GM19035 (cell line): Measurements from ENCODE around the gene SREBF1.

Source experiments
- ATAC-seq: cut with Tn5 transposase; IDR thresholded peaks from one replicate; pipeline ENCODE4 v1.9.1; 2021; ENCODE audit not compliant: unreplicated experiment

The SREBF1 gene

DNA sequence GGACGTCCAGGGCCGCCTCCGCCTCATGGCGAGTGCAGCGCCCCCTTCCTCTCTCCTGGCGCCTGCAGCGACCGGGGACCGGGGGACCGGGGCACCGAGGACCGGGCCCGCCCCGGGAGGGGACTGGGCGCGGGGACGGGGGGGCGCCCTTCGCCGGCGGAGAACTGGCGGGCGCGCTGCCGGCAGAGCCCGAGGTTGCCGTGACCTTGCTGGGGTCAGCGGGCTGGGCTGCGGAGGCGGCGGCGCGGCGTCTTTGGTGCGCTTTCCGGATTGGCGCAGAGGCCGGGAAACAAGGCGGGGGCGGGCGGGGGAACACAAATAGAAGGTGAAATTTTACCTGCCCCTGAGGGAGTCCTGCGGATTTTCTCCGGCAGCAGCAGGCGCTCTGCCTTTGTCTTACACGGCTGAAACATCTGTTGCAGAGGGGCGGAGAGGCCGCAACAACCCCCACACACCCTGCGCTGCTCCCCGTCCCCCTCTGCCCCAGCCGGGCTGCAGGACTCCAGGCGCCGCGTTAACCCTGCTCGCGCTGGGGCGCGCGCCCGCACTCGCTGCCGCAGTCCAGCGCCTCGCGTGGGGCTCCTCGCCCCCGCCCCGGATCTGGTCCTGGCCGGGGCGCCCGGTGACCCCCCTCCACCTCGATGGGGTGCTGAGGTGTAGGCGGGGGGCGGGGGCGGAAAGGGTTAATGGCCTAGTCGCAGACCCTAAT is 53.5 kb downstream of the SREBF1 start:
- no peak for ATAC-seq

DNA sequence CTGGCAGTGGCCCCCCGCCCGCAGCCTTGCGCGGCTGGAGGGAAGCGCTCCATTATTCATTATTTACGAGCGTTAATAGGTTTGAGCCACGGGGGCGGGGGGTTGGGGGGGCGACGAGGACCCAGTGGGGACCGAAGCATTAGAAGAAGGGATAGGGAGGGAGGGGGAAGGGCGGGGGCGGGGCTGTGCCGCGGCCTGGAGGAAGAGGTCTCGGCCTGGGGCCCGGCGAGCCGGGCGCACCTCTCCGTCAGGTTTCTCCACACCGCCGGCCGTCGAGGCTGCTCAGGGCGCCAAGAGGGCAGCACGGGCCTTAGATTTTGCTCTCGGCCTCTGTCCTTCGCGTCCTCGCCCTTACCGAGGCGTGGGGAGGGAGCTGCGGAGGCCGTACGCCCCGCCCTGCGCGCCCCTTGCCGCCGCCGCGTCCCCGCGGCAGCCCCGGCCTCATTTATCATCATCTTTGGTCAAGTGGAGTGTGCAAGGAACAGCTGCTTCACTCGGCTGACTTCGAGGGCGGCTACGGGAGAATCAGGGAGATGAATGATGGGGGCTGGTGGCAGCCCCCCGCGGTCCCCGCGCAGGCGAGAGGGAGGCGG is 54.2 kb downstream of the SREBF1 start:
- no peak for ATAC-seq

DNA sequence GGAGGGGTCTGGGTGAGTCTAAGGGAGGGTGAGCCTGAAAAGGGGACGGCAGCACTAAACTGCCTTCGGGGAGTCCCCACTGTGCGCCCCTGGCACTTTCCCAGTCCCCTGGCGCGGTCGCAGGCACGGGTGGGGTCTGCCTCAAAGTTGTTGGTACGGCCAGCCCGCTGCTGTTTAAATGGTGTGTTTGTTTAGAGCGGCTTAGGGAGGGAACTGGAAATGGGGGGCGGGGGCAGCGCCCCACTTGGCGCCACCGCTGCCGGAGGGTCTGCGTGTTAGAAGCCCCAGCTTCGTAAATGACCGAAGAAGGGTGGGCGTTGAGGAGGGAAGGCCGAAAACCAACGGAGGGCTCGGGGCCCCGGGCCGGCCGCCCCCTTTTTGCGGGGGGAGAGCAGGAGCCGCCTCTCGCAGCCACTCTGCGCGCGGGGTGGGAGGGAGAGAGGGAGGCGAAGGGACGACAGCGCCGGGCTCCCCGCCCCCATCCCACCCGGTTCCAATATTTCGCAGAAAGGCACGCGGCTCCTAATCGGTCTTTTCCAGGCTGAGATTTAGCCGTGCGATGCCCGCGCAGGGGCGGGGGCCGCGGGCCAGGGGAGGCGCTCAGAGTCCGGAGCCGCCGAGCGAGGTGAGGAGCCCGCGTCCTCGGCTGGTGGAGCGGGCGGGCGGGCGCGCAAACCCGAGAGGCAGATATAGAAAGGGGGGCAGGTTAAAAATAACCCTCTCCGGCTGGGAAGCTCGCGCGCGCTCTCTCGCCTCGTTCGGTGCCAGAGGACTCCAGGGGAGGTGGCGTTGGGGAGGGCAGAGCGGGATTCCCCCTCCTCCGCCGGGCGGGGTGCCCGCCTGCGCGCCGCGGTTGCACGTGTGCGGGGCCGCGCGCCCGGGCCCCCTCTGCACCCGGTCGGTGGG is 54.9 kb downstream of the SREBF1 start:
- ATAC-seq = no peak

DNA sequence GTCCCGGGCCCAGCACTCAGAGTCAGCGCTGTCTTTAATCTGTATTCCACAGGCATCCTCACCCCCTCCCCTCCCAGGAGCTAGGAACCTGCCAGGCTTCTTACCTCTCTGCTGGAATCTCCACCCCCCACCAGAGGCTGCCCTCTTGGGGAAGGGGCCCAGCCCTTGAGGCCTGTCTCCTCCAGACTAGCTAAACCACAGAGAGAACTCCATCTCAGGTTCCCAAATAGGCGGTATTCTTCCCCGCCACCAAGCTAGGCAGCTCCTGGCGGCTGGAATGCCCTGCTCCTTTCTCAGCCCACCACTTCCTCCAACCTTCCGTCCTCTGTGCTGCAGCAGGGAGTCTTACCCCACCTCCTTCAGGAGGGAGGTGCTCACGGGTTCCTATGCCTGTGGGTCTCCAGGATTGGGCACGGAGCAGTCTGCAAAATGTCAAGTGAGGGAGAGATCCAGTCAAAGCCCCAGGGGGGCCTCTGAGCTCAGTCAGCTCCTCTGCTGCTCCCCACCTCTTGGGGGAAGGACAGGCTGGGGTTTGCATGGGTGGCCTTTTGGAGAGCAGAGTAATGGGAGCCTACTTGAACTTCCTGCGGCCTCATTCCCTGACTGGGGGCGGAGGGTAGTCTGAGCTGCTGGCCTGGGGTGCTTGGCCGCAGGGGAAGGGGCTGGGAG is 55.7 kb downstream of the SREBF1 start:
- no peak for ATAC-seq

DNA sequence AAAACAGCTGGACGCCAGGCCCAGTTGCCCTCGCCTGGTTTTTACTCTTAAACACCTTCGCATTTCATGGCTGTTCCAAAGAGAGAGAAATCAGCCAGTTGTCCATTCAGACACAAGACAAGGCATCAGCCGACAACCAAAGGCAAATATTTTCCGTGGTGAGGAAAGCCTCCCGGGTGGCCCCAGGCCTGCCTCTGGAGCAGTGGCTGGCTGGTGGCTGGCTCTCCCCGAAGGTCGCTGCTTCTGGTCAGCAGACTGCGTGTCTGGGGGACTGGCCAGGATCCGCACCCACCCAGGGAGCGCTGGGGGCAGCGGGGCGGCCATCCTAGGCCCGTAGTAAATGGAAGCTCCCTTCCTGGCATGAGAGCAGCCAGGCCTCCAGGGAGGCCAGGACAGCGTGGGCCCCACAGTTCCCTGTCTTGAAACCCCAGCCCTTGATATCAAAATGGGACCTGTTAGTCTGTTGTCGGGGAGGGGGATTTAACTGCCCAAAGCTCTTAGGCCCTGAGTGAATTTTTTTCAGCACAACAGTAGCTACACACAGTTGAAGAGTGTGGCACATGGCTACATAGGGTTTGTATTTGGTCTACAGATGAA is 57.7 kb downstream of the SREBF1 start:
- ATAC-seq = no peak

DNA sequence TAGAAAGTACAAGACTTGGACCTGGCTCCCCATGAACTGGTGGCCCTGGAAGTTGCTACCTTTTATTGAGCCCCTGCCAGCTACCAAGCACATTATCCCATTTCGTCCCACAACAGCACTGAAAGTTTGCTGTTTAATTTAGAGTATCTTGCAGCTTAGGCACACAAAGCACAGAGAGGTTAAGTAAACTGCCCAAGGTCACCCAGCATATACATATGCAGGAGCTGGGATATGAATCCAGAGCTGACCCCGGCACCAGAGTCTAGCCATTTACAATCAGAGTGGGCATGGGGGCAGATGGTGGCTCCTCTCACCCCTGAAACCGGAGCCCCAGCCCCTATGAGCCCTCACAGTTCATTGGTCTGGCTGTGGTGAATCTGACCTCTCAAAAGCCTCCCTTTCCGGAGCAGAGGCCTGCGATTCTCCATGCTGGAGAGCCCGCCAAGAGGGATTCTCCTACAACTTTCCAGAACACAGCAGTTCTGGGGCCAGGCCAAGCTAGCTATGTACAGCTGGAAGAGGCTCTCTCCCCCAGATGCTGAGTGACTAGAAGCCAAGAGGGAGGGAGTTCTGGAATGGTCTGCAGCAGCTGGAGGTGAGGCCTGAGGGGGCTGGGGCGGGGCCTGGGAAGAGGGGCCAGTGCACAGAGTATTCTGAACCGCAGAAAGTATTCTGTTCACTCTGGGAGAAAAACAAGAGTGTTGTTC is 58.3 kb downstream of the SREBF1 start:
- no peak for ATAC-seq

DNA sequence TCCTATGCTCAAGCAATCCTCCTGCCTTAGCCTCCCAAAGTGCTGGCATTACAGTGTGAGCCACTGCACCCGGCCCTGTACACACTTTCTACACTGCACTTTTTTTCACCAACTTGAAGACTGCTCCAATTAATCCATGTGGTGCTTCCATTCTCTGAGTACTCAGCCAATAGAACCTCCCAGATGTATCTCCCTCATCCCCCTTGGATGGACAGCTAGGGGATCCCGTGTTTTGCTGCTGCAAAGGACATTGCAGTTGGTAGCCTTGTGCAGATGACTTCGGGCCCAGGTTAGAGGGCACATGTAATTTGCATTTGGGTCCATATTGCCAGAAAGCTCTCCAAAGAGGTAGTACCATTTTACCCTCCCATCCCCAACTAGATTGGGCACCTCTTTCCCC is 59.9 kb downstream of the SREBF1 start:
- ATAC-seq = no peak

DNA sequence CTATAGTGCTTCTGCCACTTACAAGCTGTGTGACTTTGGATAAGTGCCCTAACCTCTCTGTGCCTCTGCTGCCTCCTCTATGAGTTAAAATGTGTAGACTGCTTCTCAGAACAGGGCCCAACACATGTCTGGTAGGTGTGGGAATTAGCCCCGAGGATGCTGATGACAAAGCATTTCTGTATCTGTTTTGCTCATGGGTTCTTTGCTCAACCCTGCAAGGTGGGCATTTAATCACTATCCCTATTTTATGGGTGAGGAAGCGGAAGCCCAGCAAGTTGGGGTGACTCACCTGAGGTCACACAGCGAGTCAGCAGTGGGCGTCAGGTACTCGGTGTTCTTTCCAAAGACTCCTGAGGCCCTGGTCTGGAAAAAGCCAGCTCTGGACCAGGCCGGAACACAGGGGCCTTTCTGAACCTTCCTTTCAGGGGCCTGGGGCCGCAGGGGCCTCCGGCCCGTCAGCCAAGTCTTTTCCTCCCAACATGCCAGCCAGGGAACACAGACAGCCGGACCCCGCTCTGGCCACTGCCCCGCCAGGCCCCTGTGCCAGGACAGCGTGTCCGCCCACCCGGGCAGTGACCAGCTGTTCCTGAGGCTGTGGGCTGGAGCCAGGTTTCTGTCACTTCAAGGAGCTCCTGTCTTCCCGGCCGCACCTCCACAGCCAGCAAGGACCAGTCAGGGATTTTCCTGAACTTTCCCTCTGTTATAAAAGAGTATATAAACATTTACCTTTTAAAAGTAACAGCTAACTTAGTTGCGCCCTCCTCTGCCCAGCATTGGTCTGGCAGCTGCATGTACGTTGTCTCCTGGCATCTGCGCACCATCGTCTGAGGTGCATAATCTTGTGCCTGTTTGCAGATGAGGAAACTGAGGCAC is 62.5 kb downstream of the SREBF1 start:
- no peak for ATAC-seq

DNA sequence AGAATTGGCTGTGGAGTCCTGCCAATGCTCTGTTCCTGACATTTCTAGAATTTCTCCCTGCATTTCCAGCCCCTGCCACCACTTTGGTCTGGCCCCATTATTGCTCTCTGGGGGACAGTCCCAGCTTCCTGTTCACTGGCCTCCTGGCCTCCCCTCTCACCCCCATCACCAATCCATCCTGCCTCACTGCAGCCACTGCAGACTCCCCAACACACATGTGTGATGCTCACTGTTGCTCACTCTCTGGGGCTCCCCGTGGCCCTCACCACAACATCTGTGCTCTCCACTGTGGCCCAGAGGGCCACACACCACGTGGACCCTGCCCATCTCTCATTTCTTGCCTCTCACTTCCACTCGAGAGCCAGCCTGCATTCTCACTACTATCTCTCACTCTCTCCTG is 64.6 kb downstream of the SREBF1 start:
- no peak for ATAC-seq

DNA sequence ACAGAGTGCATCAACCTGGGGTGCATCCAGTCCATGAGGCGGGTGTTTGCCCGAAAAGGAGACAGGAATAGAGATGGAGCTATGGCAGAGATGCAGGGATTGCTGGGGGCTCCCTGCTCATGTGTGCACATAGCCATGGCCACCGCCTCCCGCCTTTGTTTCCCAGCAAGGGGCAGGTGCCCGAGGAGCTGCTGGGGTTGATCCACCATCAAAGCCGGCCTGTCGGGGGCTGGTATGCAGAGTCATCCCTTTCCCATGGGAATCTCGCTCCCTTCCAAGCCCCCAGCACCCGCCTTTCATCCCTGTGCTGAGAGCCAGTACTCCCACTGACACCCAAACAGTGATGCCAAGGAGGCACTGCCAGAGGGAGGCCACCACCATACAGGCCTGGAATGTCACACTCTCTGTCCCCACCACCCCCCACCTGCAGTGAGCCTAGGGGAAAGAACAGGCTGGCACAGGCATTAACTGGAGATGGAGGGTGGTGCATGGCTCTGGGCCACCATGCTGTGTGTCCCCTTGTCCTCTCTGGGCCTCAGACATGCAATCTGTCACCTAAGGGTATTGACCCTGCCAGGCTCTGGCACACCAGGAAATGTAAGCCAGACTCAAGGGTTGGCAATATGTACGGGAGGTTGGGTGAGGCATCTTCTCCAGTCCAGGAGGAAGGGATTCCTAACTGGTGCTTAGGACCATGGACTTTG is 65.1 kb downstream of the SREBF1 start:
- ATAC-seq = no peak

DNA sequence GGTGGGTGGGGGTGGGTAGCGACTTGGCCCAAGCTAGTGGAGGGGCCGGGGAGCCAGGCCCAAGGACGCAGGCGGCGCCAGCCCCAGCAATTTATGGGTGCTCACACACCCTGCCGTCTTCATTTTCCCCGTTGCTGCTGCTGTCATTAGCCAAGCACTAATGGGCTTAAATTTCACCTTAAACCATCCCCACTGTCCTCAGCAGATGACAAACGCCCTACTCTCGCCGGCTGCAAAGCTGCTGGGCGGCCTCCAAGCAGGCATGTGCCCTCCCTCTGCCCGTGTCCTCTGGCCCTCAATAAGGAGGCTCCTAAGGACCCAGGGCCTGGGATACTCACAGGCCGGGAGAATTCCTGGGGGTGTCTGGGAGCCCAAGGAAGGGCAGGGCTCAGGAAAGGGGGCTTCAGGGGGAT is 66.1 kb downstream of the SREBF1 start:
- ATAC-seq = no peak

DNA sequence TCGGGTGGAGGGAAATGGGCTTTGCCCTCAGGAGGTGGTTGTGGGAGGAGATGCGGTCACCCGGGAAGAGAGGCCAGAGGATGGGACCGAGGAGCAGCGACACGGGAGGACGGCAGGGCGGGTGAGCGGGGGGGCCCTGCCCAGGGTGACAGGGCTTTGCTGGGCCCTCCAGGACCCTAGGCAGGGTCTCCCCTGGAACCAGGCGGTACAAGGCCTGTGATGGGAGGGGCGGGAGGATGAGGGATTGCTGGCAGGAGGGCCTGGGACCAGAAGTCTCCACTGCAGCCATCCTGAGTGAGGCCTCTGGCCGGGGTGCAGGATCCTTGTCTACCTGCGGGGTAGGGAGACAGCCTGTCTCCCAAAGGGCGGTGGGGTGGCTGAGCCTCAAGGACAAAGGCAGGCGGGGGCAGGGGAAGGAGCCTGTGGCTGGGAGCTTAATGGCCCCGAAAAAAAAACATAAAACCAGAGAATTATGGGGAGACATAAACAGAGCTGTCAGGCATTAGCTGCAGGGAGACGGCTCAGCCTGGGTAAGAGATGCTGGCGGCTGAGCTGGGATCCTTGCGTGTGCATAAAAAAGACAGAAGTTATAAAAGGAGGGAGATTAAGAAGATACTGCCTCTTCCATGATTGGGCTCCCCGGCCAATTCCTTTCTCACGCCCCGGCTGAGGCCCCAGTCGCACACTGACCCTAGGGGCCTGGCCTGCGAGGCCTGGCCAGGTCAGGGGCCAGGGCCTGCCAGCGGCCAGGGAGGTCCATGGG is 66.7 kb downstream of the SREBF1 start:
- no peak for ATAC-seq

DNA sequence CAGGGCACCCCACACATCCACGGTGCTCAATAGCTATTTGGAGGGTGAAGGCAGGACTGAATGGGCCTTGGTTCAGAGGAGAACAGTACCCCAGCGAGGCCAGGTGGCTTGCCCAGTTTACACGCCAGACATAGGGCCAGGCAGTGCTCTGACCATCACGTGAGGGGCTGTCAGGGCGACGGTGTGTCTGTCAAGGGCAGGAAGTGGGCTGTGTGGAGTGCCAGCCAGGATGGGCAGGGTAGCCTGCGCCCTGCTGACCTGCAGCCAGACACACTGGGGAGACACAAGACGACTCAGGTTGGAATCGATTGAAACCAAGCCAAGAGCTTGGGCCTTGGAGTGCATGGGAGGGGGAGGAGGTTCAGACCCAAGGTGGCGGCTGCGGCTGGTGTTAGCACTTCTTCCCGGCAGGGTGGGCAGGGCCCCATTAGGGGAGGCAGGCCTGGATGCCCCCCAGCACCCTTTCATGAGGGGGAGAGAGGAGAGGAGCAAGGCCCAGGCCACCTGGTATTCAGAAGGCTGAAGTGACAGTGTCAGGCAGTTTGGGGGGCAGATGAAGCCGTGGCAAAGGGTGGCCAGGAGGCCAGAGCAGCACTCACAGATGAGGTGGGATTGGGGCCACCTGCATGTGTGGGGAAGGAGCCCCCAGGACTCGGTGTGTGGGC is 68.2 kb downstream of the SREBF1 start:
- no peak for ATAC-seq

DNA sequence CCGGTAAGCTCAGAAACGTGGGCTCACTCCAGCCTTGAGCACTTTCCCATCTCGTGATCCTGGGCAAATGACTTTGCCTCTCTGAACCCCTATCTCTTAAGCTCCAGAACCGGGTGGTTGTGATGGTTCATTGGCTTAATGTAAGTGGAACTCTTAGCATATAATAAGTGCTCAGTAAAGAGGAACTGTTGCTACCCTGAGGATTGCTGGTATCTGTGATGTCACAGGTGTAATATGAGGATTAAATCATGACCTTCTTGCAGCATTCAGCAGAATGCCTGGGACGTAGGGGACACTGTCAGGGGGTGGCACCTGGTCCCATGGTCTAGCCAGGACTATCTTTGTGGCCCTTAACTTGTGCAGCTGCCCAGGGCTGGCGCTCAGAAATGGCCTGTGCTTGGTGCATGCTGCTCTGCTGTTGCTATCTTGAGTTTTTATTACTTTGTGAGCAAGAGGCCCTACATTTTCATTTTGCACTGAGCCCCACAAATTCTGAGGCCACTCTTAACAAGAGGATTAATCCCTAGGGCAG is 68.8 kb downstream of the SREBF1 start:
- ATAC-seq = no peak

DNA sequence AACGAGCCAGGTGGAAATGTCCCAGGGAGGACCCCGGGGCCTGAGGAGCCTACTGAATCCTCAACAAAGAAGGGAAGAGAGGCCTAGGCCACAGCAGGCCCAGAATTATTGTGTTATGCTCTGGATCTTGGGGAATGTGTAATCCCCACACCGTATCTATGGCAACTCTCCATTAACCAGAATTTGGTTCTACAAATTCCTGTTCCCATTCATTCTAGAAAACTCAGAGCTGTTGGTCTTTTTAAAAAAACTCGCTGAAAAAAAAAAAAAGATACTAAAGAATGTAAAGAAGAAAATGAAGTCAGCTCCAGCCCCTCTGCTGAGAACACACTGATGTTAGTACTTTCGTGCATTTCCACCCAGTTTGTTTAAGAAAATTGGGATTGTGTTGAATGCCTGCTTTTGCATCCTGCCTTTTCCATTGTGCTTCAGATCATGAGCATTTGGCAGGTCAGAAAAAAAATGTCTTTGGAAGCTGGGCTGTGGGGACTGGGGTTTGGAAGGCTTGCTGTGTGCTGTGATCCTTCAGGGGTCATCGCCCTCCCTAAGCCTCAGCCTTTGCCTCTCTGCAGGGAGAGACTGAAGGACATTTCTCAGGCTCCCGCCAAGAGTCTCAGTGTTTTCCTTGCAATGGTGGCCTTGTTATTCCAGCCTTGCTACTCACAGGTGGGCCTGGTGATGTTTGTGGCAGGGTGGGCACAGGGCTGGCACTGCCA is 69.5 kb downstream of the SREBF1 start:
- no peak for ATAC-seq

DNA sequence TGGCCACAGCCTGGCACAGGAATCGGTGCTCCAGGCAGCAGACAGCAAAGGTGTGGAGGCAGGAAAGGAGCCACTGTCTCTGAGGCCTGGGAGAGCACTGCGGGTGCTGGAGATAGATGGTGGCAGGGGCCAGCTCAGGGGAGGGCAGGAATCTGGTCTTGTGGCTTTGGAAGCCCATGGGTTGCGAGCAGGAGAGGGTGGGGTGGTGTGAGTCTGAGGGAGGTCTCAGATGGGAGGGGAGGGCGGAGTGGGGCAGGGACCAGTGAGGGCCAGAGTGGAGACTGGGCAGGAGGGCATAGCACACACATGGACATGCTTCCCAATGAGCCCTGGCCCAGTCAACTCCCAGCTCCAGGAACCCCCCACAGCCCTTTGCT is 70.1 kb downstream of the SREBF1 start:
- ATAC-seq = no peak
